ENCODE measurements around the gene XCL1.

Gene XCL1

DNA sequence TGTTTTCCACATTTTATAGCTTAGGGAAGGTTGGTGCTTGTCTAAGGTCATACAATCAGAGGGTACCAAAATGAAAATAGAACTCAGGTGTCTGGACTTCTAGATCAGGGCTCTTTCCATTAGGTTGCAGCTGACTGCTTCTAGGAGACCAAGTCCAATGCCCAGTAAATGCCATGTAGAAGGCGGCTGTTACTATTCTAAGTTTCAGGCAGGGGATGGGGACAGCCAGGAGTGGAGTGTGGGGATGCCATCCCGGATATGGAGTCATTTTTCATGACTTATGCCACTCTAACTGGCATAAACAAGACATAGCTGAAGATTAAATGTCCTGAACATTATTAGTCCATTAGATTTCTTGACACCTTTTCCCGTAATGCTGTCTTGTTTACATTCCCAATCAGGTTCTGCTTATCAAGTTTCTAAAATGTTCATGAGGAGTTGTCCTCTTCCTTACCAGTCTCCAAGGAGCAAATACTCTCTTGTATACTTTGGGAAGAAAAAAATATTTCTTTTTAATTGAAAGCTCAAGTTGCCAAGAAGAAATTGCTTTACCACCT lies 31.5 kb downstream of the XCL1 start:
- no peak for DNase-seq

DNA sequence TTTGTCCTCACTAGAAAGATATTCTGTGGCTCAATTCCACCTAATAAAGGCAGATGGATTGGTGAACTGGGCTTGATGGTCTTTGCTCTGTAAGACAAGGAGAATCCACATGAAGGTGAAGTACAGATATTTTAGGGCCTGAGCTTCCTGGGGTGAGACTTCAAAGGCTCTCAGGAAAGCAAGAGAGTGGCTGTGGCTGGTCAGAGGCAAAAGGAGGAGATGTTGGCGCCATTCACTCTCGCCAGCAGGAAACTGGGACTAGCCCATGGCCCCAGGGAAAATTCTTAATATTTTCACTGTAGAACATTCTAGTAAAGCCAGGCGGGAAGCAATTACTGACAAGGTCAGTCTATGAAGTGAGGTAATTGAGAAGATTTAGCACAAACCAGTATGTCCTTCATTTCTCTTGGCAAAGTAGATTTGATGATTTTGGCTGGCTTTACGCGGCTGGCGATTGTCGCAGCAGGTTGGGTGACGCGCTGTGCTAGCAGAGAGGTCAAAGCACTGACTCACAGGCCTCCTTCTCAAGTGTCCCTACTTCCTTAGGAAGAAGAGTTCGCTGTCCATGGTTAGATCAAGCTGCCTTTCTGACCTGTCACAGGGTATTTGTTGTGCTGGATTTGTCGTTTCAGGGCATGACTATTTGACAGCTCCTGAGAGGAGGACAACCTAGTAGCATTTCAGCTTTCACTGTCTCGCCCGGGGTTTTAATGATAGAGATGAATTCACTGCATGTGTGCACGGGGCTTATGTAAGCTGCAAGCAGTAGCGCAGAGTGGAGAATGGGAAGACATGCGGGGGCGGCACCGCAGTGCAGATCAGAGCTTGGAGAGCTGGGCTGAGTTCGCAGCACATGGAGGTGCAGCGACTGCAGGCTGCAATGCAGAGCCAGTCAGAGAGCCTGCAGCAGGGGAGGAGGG lies 32.7 kb downstream of the XCL1 start:
- no peak for DNase-seq

DNA sequence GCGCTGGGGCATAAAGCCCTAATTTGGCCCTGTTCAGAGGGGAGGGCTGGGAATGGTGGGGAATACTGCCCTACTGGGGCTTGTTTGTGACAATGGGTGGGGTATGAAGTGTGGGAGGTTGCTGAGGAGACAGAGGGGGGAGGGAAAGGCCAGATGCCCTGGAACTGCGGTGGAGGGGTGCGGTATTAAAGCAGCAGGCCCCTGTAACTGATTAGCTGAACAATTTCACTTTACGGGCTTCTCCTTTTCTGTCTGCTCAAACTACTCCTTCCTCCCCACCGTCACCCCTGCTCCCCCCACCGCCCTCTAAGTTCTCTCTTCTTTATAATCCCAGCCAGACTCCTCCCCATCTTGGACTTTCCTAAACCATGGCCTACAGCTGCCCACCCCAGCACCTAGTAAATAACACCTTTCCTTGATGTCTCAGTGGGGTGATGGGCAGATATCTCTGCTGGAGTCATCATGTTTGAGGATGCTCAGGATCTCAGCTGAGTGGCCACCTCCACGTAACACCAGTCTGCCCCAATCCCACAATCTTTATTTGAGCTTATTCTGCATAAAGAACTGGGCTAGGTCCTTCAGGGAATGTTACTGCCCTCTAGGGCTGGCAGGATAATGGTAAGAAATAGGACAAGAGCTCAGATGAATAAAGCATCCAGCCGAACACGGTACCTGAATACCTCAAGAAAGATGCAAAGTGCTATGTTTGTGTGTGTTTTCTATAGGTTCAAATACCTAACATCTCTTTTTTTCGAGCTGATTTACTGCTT lies 33.5 kb downstream of the XCL1 start:
- DNase-seq, result no peak

DNA sequence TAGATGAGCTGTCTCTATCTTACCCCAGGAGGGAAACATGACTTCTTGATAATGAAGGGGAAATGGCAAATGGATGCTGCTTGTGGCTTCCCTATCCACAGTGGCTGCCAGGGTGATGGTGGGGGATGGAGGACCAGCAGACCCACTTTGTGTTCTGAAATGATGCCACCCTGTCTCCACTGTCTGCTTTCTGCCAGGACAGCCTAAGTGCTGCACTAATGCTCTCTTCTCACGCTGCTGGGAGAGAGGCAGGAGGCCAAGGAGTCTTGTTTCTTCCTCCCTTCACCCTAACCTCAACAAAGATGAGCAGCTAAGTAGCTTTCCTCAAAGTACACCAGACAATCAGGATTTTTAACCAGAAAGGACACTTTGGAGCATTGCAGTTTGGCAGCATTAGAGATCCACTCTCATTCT lies 36.6 kb downstream of the XCL1 start:
- DNase-seq, result no peak

GRCh38 chr1:168613691-168614231 lies 37.4 kb downstream of the XCL1 start:
- no peak for DNase-seq

GRCh38 chr1:168614235-168614634 lies 37.8 kb downstream of the XCL1 start:
- DNase-seq, result no peak

DNA sequence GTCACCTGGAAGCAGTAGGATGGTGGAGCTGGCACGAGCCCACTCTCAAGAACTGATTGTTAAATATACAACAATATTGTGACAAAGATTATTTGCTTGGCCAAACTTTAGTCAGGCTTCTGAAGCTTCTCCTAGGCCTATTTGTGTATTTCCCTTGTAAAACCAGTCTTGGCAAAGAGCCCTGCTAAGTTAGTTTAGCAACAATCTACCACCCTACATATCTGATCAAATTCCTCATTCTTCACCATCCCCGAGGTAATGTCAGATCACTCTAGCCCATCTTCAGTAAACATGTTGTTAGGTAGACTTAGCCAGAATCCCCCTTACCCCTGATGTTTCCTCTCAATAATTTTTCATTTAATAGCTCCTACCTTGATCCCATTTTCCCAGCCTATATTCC lies 39.6 kb downstream of the XCL1 start:
- no peak for DNase-seq

- DNase-seq, result no peak
Observed at GRCh38 chr1:168617974-168618750, 41.8 kb downstream of the XCL1 start.

DNA sequence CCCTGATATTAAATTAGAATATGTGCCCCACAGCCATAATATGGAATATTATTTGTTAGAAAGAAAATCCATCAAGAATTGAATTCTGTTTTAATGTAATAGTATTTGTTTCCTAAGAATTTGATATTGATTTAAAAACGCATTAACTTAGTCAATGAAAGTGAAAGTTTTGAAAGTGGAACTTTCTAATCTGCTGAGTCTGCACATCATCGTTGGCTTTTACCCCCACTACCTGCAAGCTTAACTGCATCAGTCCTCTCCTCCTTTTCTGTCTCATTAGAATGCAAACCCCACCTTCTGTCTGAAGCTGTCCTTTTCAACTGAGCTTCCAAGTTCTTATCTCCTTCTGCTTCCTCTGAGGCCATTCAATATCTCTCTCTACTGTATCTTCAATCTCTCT lies 42.5 kb downstream of the XCL1 start:
- no peak for DNase-seq

DNA sequence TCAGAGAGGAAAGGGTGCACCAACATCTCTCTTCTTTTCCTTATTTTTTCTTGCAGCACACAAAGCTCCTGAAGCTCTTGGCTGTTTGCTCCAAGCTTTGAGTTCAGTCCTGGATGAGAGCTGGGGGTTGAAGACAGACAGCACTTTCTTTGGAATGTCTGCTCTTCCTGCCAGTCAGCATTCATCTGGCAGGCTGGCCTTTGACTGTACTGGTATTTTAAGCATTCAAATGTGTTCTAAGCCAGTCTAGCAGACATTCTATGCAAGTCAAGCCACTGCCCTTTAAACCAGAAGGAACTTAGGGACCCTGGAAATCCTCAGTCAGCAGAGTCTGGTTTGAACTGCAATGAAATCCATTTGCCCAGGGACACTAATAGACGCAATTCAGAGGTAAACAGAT lies 45.0 kb downstream of the XCL1 start:
- DNase-seq, result no peak

DNA sequence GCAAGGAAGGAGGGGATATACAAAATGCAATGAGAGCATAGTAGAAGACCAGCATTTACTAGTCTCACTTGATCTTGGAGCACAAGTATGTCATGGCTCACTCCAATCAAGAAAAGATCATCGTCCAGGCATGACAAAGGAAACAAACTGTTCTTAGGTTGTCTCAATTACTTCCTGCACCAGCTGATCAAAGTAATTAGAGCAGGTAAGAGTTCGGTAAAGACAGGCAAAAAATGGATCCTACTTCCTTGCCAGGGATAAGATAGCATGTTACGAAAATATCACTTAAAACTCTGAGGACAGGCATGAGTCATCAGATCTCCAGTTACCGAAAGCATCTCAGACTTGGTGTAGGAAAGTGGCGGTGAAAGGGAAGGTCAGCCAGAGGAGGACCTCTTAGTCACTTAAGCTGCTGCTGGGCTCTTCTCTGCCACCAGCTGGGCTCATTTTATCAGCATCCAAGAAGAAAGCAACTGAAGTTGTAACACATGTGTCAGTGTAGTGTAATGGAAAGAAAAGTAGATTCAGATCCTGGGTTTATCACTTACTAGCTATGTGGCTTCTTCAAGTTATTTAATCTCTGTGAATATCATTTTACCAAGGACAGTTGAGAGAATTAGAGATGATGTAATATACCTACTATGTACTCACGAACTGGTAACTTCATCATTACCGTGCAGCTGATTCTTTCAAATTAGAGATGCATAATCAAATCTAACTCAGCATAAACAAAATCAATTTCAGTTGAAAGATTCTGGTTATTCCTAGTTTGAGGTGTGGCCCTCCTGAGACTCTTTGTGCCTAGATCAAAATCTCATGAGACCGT lies 46.8 kb downstream of the XCL1 start:
- no peak for DNase-seq

DNA sequence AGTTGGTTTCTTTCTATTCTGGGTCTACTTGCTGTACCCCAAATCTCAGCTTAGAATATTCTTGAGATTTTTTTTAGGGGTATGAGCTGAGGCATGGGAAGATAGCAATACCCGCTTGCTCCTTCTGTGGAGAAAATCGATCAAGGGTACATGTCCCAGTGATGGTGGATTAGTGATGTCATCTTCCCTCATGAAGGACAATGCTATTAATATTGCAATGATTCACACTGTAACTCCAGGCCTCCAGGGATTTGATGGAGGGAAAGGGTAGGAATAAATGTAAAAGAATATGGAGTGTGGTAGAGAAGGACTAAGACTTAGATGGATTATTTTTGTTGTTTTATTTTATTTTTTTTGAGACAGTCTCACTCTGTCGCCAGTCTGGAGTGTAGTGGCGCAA lies 47.4 kb downstream of the XCL1 start:
- no peak for DNase-seq

DNA sequence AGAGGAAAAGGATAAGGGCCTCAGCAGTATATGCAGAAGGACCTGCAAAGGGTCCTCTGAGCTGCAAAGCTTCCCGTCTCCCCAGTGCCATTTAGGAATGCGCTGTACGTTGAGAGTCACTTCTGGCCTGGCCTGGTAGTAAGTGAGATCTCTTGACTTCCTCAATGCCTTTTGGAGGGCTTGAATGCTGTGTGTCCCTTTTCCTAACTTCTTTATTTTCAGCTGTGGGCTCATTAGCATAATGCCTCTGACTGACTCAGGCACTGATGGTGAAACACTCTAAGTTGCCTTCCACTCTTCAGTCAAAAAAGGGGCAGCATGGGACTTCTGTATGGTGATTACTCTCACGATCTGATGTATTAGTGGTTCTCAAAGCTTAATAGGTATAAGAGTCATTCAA lies 49.9 kb downstream of the XCL1 start:
- DNase-seq, result no peak

- DNase-seq, result no peak
Observed at GRCh38 chr1:168627370-168627769, 51.0 kb downstream of the XCL1 start.

- DNase-seq, result no peak
Observed at GRCh38 chr1:168628807-168629206, 52.4 kb downstream of the XCL1 start.

GRCh38 chr1:168629466-168629865 lies 53.1 kb downstream of the XCL1 start:
- no peak for DNase-seq

Data from NCI-H345 (cell line).